OCI-LY7 (cell line): ENCODE data around the gene TAS2R13.

ENCODE experiments used
- CTCF ChIP-seq: fragments of 200-600 bp; sonication (generic); conservative IDR thresholded peaks from 2 replicates; pipeline ENCODE4 v1.5.1; 2014; ENCODE audit warnings: mild to moderate bottlenecking, antibody characterized with exemption, low read length, moderate library complexity, mixed read lengths
- EZH2phosphoT487 ChIP-seq: fragments of 200-600 bp; sonication (generic); IDR thresholded peaks from 2 replicates; pipeline ENCODE4 v1.6.1; 2018; ENCODE audit warnings: low read depth, borderline replicate concordance, mild to moderate bottlenecking, mixed run types, antibody characterized with exemption, low read length, moderate library complexity, mixed read lengths

DNA sequence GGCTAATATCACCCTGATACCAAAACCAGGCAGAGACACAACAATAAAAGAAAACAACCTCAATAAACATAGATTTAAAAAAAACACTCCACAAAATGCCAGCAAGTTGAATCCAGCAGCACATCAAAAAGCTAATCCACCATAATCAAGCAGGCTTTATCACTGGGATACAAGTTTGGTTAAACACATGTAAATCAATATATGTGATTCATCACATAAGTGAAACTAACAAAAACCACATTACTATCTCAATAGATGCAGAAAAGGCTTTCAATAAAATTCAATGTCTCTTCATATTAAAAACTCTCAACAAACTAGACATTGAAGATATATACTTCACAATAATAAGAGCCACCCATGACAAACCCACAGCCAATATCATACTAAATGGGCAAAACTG is 46.7 kb upstream of the TAS2R13 start:
- TF ChIP-seq CTCF (no peak), EZH2phosphoT487 (no peak)
